Measurements from ENCODE around the gene HCRTR1.
A peak's percentile ranks its signal among the peaks of the same experiment; 100 is the strongest.

The HCRTR1 gene

GRCh38 chr1:31644560-31645273 is 27.2 kb downstream of the HCRTR1 start, which contains the start of gene PEF1 (continued):
- no peak for TF ChIP-seq ZNF274 (IDR thresholded peaks at IDR 0.05; ENCODE audit: low read length)
- TF ChIP-seq ZNF274 (tag by site-specific recombination; IDR thresholded peaks at IDR 0.05; ENCODE audit: borderline replicate concordance) = no peak
- no peak; the same call in 1 of the 2 replicates for TF ChIP-seq ZSCAN18 (tag by site-specific recombination; IDR thresholded peaks at IDR 0.05)
- TF ChIP-seq CTCF (tag by site-specific recombination; IDR thresholded peaks at IDR 0.05) = peak; percentile 42; the same call in 1 of the 2 replicates
- peak; percentile 39; the same call in 1 of the 2 replicates for TF ChIP-seq SCRT2 (tag by site-specific recombination; IDR thresholded peaks at IDR 0.05)
- peak; percentile 100 for TF ChIP-seq ZNF394 (tag by site-specific recombination; IDR thresholded peaks at IDR 0.05; ENCODE audit: borderline replicate concordance)
- TF ChIP-seq ZNF169 (tag by site-specific recombination; IDR thresholded peaks at IDR 0.05) = no peak
- peak; percentile 66; the same call in 1 of the 2 replicates for TF ChIP-seq PATZ1 (tag by site-specific recombination; IDR thresholded peaks at IDR 0.05)
- TF ChIP-seq ZFHX2 (tag by site-specific recombination; conservative IDR thresholded peaks at IDR 0.05) = peak; percentile 96
- TF ChIP-seq GLIS1 (tag by site-specific recombination; IDR thresholded peaks at IDR 0.05) = peak; percentile 24; the same call in 1 of the 2 replicates
- peak; percentile 86 for TF ChIP-seq ZNF76 (tag by site-specific recombination; IDR thresholded peaks at IDR 0.05; ENCODE audit: borderline replicate concordance, low read depth)
- TF ChIP-seq MYNN (tag by site-specific recombination; IDR thresholded peaks at IDR 0.05; ENCODE audit: borderline replicate concordance) = peak; percentile 27; the same call in 1 of the 2 replicates
- 0 out of 2 replicates have a peak, but pooled peaks have one; percentile 55 for TF ChIP-seq ZSCAN30 (tag by site-specific recombination; IDR thresholded peaks at IDR 0.05)
- TF ChIP-seq SP3 (tag by site-specific recombination; IDR thresholded peaks at IDR 0.05) = peak; percentile 100
- TF ChIP-seq KLF7 (tag by site-specific recombination; IDR thresholded peaks at IDR 0.05; ENCODE audit: borderline replicate concordance) = peak; percentile 95; the same call in 1 of the 2 replicates
- peak; percentile 67; the same call in 1 of the 2 replicates for TF ChIP-seq ZNF600 (tag by site-specific recombination; IDR thresholded peaks at IDR 0.05)
- no peak for TF ChIP-seq ZNF658 (tag by site-specific recombination; IDR thresholded peaks at IDR 0.05)
- peak; percentile 60; the same call in 1 of the 2 replicates for TF ChIP-seq ZNF324 (tag by site-specific recombination; IDR thresholded peaks at IDR 0.05)
- TF ChIP-seq ZNF580 (tag by site-specific recombination; IDR thresholded peaks at IDR 0.05) = peak; percentile 99
- peak; percentile 98 for TF ChIP-seq ZXDB (tag by site-specific recombination; IDR thresholded peaks at IDR 0.05)
- TF ChIP-seq ZNF2 (tag by site-specific recombination; IDR thresholded peaks at IDR 0.05) = 0 out of 2 replicates have a peak, but pooled peaks have one; percentile 85
- TF ChIP-seq ZNF341 (tag by site-specific recombination; IDR thresholded peaks at IDR 0.05; ENCODE audit: low read depth) = peak; percentile 99
- peak; percentile 85 for TF ChIP-seq ZBTB10 (tag by site-specific recombination; IDR thresholded peaks at IDR 0.05)
- peak; percentile 92 for TF ChIP-seq PRDM10 (tag by site-specific recombination; IDR thresholded peaks at IDR 0.05)
- TF ChIP-seq ZNF629 (tag by site-specific recombination; IDR thresholded peaks at IDR 0.05) = peak; percentile 100
- TF ChIP-seq KLF8 (tag by site-specific recombination; IDR thresholded peaks at IDR 0.05) = peak; percentile 99

Data from HEK293 (cell line).